GM18907 (cell line): ENCODE data around the gene NFIA.

ENCODE experiments used
- ATAC-seq: cut with Tn5 transposase; IDR thresholded peaks from one replicate; pipeline ENCODE4 v1.9.1; 2021; ENCODE audit warnings: mild to moderate bottlenecking, moderate library complexity; ENCODE audit not compliant: unreplicated experiment

Gene NFIA

DNA sequence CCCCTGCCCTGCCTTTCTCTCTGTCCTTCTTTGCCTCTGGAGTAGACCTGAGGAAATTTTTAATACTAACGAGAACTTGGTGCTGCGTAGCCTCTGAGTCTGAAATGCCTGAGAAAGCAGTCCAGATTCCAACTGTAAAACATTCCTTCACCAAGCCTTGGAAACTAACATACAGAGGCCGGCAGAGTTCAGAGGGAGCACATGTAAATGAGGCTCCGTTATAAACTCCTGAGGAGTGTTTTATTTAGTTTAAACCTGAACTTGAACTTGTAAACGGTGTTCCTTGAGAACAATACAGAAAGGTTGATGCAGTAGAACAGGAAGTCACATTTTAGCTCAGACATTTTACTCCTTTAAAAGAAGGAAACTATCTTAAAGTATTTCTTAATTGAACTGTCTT is 361.9 kb downstream of the NFIA start:
- ATAC-seq, result no peak

DNA sequence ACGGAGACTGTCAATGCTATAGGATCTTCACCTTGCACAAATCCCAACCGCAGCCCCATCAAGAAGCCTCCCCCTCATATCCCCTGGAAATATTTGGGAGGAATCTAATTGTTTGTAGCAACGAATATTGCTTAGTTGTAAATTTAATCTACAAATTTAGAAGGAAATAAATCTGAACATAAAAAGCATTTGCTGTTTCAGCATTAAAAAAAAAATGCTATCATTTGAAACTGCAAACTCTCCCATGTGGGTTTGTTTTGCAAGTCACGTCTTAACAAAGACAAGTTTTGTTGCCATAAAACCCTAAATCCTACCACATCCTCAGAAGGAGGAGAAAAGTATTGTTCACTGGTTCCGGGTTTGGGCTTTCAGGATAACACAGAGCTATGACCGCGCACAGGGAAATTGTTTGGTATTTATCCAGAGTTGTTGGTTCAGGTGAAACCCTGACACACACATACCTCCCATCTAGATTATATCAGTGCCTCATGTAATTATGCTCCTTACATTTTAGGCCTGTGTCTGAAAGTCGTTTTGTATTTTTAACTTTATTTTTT is 363.0 kb downstream of the NFIA start:
- ATAC-seq, result no peak

DNA sequence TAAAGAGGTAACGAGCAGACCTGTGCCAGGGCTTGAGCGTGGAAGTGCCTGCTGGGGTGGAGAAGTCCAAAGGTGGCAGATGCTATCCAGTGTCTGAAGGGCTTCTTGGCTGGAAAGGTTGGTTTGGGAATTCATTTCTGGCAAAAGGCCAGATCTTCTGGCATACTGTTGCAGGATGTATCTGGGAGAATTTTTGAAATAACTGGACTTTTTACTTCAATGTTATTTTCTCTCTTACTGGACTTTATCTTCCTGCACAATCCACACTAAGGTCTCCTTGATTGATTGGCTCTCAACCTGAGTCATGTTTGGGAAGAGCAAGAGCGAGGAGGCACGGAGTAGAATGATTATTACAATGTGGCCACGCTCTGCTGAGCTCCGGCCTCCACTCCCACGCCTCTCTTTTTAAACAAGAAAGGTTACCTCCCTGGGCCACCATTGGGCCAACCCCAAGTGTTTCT is 364.2 kb downstream of the NFIA start:
- ATAC-seq, result no peak

DNA sequence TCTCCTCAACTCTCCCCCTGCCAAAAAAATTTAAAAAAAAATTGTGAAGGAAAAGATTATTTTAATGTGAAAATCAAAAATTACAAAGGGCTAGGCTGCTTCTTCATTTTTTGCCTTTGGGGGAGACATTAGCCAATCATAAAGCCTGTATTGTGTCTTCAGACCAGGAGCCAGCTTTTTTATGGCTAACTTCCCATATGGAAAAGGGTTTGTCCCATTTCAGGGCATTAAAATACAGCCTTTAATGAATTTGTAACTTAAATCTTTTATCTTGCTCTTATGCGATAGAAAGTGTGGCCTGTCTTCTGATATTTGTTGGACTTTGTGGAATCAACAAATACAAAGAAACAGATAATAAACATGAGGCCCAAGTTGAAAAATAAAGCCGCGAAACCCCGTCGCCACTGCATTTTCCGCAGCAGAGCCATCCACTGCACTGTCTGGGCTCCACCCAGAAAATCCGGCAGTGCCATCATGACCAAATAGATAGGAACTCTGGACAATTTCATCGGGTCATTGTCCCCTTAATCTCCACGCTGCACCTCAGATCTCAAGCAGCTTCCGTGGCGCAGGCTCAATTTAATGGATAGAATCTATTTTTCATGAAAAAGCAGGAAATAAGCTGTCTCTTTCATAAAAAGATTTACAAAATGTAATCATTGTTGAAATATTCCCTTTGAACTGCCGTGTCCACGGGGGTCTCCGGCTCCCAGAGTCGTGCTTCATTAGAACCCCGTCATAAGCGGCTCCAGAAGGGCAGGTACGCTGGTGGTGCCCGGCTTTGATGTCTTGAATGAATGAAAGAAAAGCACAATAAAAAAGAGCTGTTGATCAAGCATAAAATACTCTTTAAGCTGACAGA is 365.0 kb downstream of the NFIA start:
- ATAC-seq, result no peak

DNA sequence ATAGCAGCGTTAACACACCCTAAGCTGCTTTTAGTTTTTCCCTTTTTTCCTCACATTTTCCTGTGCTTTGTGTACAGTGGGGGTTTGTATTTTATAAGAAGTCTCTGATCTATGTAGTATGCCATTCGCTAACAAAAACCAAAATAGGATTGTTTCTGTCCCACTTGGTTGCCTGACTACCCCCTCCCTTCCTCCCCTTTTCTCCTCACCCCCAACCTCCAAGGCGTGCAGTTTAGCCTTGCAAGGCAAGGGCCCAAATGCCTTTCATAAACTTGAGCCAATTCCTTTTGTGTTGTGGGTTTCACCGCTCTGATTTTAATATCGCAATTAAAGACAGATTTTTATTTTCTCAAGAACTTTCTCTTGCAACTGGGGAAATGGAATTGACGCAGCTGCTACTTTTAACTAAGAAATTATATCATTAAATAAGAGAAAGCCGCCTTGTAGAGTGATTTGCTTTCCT is 365.6 kb downstream of the NFIA start:
- no peak for ATAC-seq

DNA sequence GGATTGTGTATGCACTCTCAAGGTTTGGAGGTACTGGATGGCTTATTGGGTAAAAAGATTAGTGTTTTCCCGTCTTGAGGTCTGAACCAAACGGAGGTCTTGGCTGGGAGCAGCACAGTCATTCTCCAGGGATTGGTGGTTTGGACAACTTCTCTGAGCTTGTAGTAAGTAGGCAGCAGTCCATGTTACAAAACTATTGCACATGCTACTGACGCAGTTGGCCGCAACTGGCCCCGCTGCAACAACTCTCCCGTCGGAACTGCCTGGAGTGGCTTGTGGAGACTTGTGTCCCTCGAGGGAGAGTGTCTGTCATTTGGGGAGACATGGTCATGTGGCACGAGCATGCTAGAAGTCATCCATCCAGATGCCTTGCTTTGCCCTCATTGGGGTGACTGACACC is 366.6 kb downstream of the NFIA start:
- no peak for ATAC-seq

DNA sequence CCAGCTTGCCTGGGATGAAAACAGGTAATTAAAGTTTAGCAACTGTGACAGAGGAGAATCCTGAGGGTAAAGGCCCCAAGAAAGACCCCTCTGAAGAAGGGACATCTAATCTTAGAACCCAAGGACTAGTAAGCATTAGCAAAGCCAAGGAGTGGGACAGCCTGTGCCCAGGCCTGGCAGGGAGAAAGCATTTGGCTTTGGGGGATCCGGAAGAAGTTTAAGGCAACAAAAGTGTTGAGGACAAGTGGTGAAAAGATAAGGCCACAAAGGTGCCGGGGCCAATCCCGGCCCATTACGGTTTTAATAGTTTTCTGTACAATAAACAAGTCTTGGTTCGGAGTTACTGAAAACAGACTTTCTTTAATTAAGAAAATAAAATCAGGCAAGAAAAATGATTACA is 367.0 kb downstream of the NFIA start:
- ATAC-seq, result no peak

DNA sequence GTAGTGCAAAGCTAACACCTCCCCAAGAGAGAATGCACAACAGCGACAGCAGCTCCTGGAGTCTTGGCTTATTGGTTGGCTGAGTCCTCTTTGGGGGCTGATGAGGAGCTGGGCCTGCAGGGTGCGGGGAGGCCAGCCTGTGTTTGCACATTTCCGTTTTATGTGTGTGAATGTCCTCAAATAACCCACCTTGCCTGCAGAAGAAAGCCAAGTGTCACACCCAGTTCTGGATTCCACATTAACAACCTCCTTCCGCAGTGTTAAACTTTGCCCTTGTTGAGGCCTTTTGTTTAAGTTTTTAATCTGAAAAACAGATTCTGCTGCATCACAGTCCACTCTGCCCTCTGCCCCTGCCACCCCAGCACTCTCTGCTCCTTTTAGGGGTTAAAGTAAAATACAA is 368.1 kb downstream of the NFIA start:
- no peak for ATAC-seq

DNA sequence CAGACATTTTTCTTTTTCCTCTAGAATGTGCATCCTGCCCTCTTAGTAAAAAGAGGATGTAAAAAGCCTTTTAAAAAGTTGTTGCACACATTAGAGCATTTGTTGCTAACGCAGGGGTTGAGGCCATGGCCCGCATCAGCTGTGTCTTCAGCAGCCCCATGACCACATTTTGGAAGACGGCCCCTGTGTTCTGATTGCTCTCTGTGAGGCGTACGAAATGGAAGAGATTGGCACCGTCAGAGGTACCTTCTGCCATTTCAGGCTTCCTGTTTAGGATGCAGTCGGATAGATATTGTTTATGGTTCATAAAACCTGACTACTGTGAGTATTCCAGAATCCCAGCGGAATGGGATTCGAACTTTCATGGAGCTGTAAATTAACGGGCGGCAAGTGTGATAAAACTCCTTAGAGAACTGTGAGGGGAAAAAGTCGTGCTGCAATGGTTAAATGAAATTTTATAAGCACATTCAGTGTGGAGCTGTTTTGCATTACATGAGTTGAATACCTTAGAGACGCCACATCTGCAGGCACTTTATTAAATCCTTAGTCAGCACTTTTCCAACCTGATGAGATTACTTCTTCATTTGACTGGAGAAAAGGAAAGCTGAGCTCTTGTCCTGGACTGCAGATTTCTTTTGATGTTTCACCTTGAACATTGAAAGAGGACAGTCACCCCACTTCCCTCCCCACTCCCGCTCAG is 368.7 kb downstream of the NFIA start:
- no peak for ATAC-seq

DNA sequence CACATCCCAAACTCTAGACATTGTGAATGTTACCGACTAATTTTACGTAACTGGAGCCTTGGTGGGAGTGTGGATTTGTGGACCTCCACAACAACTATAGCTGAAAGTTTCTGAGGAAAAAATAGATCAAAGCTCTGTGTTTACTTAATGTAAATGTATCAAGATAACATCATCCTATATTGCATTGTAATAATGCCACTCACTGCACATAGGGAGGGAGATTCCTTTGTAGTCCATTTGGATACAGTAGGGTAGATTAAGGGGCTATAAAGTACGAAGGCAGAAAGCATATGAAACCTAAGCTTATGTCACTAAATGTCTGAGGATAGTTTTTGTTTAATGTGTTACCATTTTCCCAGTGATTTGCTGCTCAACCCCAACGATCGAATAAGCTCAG is 369.2 kb downstream of the NFIA start:
- no peak for ATAC-seq

DNA sequence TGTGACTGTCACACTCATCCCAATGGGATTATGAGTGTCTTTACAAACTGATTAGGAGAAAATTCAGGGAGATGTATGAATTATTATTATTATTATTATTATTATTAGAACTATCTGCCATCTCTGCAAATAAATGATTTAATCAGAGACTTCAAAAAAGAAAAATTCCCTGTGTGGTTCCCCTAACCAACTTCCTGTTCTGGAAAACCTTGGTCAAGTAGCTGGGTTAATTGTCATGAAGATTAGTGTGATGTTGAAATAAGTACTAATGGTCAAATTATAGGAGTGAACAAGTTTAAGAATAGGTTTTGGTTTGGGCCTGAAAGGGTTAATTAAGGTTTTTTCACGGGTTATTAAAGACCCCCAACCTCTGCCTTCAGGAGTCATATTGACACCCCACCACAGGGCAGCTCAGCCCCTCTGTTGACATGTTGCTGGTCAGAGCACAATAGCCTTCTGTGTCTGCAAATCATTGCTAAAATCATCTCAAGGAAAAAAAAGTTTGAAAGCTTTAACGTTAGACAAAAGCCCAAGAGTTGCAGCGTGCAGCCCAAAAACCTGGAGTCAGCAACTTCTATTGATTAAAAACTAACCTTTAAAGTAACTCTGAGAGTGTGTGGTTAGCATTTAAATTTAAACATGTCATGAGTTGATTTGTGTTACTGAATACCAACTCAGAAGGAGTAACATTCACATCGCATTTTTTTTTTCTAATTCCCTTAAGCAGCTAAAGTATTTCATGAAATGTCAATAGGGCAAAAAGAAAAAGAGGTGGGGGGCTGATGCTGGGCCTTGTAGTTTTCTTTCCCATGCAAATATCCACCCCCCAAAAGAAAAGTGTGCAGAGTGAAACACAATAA is 370.0 kb downstream of the NFIA start:
- ATAC-seq, result no peak

DNA sequence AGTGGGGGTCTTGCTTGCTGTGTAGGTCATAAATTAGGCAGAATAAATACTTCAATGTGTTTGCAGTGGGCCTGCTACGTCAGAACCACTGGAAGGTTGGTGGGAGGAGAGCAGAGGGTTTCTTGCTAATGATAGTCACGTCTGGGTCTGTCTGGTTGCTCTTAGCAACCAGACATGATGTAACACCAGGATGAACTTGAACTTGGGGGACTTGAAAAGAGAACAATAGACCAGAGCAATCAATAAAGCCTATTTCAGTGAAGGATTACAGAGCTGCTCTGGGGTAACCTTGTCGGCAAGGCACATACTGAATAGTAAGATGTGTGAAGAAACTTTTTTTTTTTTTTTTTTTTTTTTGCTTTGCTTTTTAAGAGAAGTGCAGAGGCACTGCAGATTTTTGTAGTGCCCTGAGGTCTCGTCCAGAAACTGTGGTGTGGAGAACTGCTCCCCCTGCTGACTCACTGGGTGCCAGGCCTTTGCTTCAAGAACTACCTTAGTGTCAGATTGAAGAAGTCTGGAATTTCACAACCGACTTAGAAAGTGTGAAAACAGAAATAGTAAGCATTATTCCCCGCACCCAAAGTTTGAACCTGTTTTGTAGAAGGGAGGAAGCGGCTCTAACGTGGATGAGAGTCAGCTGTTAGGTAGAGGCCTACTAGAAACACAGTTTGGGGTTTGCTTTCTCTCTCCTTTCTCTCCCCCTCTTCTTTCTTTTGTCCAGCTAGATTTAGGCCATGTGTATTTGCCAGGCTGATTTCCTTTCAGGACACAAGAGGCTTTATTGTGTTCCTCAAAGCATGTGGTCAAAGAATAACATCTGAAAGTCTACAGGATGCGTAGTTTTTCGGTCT is 371.0 kb downstream of the NFIA start:
- peak; percentile 90 for ATAC-seq

DNA sequence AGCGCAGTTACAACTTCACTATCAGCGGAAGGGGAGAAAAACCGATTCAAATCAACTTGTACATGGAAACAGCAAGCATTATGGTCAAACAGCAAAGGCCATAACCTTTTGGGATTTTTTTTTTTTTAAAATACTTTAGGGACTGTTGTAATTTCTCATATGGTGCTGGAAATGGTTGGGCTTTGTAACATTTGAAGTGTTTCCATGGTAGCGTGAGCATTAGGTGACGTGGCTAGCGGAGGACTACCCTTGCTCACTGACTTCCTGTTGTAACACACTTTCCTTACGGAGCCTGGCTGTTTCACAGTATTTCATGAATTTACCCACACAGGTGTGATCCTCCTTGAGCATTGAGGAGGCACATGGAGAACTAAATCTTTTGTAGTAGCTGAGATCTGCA is 373.0 kb downstream of the NFIA start:
- no peak for ATAC-seq

DNA sequence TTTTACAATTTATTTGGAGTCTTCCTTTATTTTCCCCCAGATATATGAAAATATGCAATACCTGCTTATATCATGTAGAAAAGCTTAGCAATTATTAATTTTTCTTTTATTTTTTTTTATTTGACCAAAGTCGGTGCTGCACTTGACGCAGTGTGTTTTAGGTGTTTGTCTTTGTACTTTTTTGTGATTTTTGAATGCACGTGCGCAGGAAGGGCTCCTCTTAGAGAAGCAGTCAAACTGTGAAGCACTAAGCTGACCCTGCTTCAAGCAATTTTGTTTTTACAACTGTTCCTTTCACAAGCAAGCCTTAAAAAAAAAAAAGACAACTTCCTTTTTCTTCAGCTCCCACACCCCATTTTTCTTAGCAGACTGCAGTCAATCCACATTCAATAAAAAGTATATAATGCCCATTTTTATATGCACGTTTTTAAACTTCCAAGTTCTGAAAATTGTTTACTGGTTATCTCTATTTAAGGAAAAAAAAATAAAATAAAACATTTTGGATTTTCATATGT is 375.2 kb downstream of the NFIA start:
- ATAC-seq, result no peak

DNA sequence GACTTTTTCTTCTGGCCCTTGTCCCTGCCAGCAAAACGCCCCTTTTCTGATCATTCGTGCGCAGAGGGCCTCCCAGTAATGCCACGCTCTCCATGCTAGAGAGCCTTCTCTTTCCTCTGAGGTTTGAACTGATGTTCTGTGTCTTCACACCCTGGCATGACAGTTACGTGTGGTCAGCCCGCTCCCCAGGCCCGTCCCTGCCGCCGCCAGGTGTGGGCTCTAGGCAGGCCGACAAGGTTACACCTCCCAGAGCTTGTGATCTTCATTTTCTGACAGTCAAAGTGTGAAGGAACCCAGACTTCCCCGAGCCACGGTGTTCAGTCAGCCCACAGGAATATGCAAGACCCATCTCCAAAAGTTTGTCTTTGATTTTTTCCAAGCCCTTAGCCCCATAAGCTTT is 377.0 kb downstream of the NFIA start:
- no peak for ATAC-seq

DNA sequence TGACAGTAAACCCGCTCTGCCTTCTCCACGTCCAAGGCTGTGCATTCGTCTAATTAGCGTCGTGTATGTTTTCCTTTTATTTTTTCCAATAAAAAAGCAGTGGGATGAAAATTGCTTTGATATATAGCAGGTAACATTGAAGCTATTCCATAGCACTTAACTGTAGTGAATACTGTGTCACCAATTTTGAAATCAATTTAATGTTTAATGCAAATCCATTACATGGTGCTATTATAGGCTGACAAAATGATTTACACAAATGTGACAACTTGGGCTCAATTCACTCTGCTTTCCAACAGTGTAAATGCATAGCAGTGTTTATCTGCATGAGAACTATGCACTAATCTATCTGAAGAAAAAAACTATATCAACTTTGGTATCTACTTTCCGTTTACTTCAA is 377.8 kb downstream of the NFIA start:
- ATAC-seq, result no peak

DNA sequence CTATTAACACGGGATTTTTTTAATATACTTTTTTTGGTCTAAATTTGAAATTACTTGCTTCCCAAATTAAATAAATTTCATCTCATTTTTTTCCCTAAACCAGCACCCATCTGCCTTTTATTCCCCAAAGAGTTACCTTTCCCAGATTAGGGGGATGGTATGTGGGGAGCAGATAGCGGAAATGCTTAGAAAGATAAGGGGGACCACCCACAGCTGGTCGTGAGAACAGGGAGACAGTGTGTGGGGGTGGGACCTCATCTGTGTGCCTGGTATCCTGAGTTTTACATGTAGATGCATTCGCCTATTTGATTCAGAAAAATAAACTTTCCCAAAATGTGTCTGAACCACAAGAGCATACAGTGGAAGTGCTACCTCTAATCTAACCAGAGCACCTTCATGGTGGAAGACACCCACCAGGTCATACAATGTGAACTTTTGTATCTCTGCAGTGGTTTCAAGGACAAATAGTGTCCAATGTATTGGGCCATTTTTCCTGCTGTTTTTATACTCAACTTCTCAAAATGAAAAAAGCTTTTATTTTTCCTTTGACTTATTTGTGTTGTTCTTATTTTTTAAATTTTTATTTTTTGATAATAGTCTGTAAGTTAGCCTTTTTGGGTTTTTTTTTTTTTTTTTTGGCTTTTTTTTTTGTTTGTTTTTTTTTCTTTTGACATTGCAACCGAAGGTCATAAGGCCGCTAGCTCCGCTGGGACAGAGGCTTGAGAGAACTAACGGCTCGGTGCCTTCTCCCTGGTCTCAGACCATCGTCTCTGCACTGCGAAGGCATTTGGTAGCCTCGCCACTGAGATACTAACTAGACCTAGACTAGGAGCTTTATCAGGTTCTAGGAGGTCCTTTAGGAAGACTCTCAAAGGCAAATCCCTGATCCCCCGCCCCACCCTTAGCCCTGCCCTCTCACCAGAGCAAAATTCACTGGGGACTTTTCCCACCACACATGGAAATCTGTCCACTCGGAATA is 379.3 kb downstream of the NFIA start:
- no peak for ATAC-seq

DNA sequence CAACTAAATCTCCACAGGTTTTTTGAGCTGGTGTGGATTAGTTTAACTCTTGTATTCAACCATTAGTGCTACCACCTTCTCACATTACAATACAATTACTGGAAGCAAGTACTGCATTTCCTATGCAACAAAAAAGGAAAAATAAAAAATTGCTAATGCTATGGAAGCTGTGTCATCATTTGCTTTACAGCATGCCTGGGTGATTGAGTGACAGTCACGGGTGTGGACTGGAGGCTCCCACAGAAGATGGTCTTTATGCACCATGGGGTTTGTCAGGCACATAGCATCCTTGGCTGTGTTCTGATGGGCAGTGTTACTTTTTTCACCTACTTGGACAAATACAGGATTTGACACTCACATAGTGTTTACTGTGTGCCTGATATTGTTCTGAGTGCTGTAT is 380.3 kb downstream of the NFIA start:
- ATAC-seq, result no peak

DNA sequence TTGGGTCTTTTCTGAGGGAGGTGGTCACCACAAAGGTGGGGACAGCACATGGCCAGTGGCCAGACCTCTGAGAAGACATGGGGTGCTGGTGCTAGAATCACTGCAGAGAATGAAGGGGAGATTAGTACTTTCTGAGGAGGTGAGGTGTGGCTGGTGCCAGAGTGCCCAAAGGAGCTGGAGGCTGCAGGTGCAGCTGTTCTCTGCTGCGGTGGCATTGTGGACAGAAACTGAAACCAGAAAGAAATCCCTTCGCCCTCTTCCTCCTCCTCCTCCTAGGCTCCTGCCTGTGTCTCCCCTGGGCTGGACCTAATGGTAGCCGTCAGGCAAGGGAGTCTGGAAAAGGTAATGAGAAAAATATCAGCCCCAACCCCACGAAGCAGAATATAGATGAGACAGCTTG is 380.9 kb downstream of the NFIA start:
- ATAC-seq, result no peak
